Duodenal mucosa (tissue), 2 donors: ENCODE data around the gene CDH16.
A peak's percentile ranks its signal among the peaks of the same experiment; 100 is the strongest.
"Not testable (repeated sequence)": the region's sequence is repeated elsewhere in the genome, so short reads cannot be mapped to it uniquely, and the experiment has no call there.

Experiments used
- H3K27ac ChIP-seq: one replicate; pipeline ENCODE4 v1.7.0; 2013; ENCODE audit warnings: low read depth, low read length
- H3K27me3 ChIP-seq, 2 donors: one replicate each; pipeline ENCODE4 v1.7.0; 2013; ENCODE audit warnings: low read length in 2 of 2, control low read depth in 1 of 2; ENCODE audit not compliant: insufficient read depth in 2 of 2, control insufficient read depth in 1 of 2
- H3K36me3 ChIP-seq, 2 donors: one replicate each; pipeline ENCODE4 v1.7.0; 2013; ENCODE audit warnings: low read length in 2 of 2, control low read depth in 1 of 2; ENCODE audit not compliant: insufficient read depth in 2 of 2, control insufficient read depth in 1 of 2
- H3K4me1 ChIP-seq, 2 donors: one replicate each; pipeline ENCODE4 v1.7.0; 2013; ENCODE audit warnings: low read length in 2 of 2, control low read depth in 1 of 2; ENCODE audit not compliant: insufficient read depth in 2 of 2, control insufficient read depth in 1 of 2
- H3K4me3 ChIP-seq, 2 donors: one replicate each; pipeline ENCODE4 v1.7.0; 2013; ENCODE audit warnings: low read length in 2 of 2, low read depth in 1 of 2
- H3K9ac ChIP-seq, 2 donors: one replicate each; pipeline ENCODE4 v1.7.0; 2013; ENCODE audit warnings: low read length in 2 of 2, low read depth in 1 of 2
- H3K9me3 ChIP-seq, 2 donors: one replicate each; pipeline ENCODE4 v1.7.0; 2013; ENCODE audit warnings: low read length in 2 of 2, control low read depth in 1 of 2; ENCODE audit not compliant: control insufficient read depth in 1 of 2

CDH16 gene

GRCh38 chr16:66898933-66899309, 19.8 kb downstream of the CDH16 start:
- H3K27ac ChIP-seq: no peak overlapping the region
- H3K27me3 ChIP-seq: no peaks in the 10 kb centered on the region
- H3K36me3 ChIP-seq: no peaks in the 10 kb centered on the region
- no peaks in the 10 kb centered on the region for H3K9me3 ChIP-seq
- H3K9ac ChIP-seq: no peak overlapping the region
- H3K4me3 ChIP-seq: no peak overlapping the region
- peaks cover 52 to 59% of the 10 kb centered on the region in 2 donors for H3K4me1 ChIP-seq

GRCh38 chr16:66898207-66898606, 20.5 kb downstream of the CDH16 start:
- Histone ChIP-seq H3K36me3 (no peaks in the 10 kb centered on the region), H3K4me3 (no peak overlapping the region), H3K4me1 (peaks cover 48 to 53% of the 10 kb centered on the region in 2 donors), H3K27ac (no peak overlapping the region), H3K27me3 (no peaks in the 10 kb centered on the region), H3K9ac (no peak overlapping the region), H3K9me3 (no peaks in the 10 kb centered on the region)

- not testable (repeated sequence) for H3K27me3 ChIP-seq, H3K36me3 ChIP-seq, H3K4me3 ChIP-seq, H3K9me3 ChIP-seq, H3K27ac ChIP-seq
- Histone ChIP-seq H3K4me1 (peaks cover 45 to 51% of the 10 kb centered on the region in 2 donors), H3K9ac (peak overlapping the region in 1 of 2 donors; percentile 54)
Observed at GRCh38 chr16:66896682-66897081, 22.0 kb downstream of the CDH16 start.

GRCh38 chr16:66895999-66896398, 22.7 kb downstream of the CDH16 start:
- H3K27ac ChIP-seq: no peak overlapping the region
- peak overlapping the region; percentile 4 to 48 for H3K9ac ChIP-seq
- H3K36me3 ChIP-seq: no peaks in the 10 kb centered on the region
- H3K27me3 ChIP-seq: no peaks in the 10 kb centered on the region
- H3K4me1 ChIP-seq: peaks cover 43 to 45% of the 10 kb centered on the region in 2 donors
- no peaks in the 10 kb centered on the region for H3K9me3 ChIP-seq
- no peak overlapping the region for H3K4me3 ChIP-seq

- no peaks in the 10 kb centered on the region for H3K9me3 ChIP-seq
- H3K9ac ChIP-seq: peak overlapping the region in 1 of 2 donors; percentile 4
- no peaks in the 10 kb centered on the region for H3K36me3 ChIP-seq
- H3K27me3 ChIP-seq: no peaks in the 10 kb centered on the region
- H3K27ac ChIP-seq: no peak overlapping the region
- peaks cover 40 to 42% of the 10 kb centered on the region in 2 donors for H3K4me1 ChIP-seq
- H3K4me3 ChIP-seq: no peak overlapping the region
Observed at GRCh38 chr16:66895689-66895979, 23.1 kb downstream of the CDH16 start.

- Histone ChIP-seq H3K27me3 (no peaks in the 10 kb centered on the region), H3K36me3 (no peaks in the 10 kb centered on the region), H3K4me1 (peaks cover 35 to 37% of the 10 kb centered on the region in 2 donors), H3K9ac (peak overlapping the region in 1 of 2 donors; percentile 4), H3K9me3 (no peaks in the 10 kb centered on the region), H3K27ac (no peak overlapping the region), H3K4me3 (no peak overlapping the region)
Observed at GRCh38 chr16:66894948-66895688, 23.6 kb downstream of the CDH16 start.

- H3K9ac ChIP-seq: no peak overlapping the region
Observed at GRCh38 chr16:66894055-66894454, 24.6 kb downstream of the CDH16 start.

GRCh38 chr16:66891797-66892196, 26.9 kb downstream of the CDH16 start:
- Histone ChIP-seq H3K4me3 (no peak overlapping the region), H3K4me1 (peaks cover 12 to 18% of the 10 kb centered on the region in 2 donors), H3K9me3 (no peaks in the 10 kb centered on the region), H3K27me3 (no peaks in the 10 kb centered on the region), H3K36me3 (peaks cover 0 to 2% of the 10 kb centered on the region in 2 donors), H3K27ac (no peak overlapping the region), H3K9ac (no peak overlapping the region)

More at GRCh38 chr16:66894055-66894454, 24.6 kb downstream of the CDH16 start:
- Histone ChIP-seq H3K4me1 (peaks cover 24 to 27% of the 10 kb centered on the region in 2 donors), H3K4me3 (no peak overlapping the region), H3K27me3 (no peaks in the 10 kb centered on the region), H3K9me3 (no peaks in the 10 kb centered on the region), H3K27ac (no peak overlapping the region), H3K36me3 (no peaks in the 10 kb centered on the region)

- Histone ChIP-seq H3K36me3 (peaks cover 0 to 6% of the 10 kb centered on the region in 2 donors), H3K9ac (no peak overlapping the region), H3K4me3 (no peak overlapping the region), H3K27me3 (no peaks in the 10 kb centered on the region), H3K4me1 (peaks cover 11 to 17% of the 10 kb centered on the region in 2 donors), H3K9me3 (no peaks in the 10 kb centered on the region), H3K27ac (no peak overlapping the region)
Observed at GRCh38 chr16:66891360-66891759, 27.3 kb downstream of the CDH16 start.

GRCh38 chr16:66890799-66891198, 27.9 kb downstream of the CDH16 start:
- Histone ChIP-seq H3K9ac (no peak overlapping the region), H3K27ac (no peak overlapping the region), H3K4me1 (peaks cover 6 to 12% of the 10 kb centered on the region in 2 donors), H3K9me3 (no peaks in the 10 kb centered on the region), H3K27me3 (no peaks in the 10 kb centered on the region), H3K36me3 (peaks cover 0 to 7% of the 10 kb centered on the region in 2 donors), H3K4me3 (no peak overlapping the region)
